Endothelial cell of umbilical vein (primary cell): Measurements from ENCODE around the gene ZNF362. TPM values are rescaled to one million over a fixed set of nuclear protein-coding genes. Genes with fewer than 3 reads are reported as not detected.

ENCODE experiments used
- BruUV-seq: library from RNA; stranded (reverse); fragments of 400-500 nt; replicated peaks from 2 replicates; lab custom pipeline; 2021; lab: Mats Ljungman, UMichigan
- CTCF ChIA-PET: fragments of 300-600, 350-600 bp; sonication (Branson Sonifier 250); formaldehyde crosslinking; loops from one replicate; lab custom pipeline; 2021; ENCODE audit warnings: antibody characterized with exemption, inconsistent platforms; lab: Charles Lee
- POLR2A ChIA-PET: fragments of 300-600, 350-600 bp; sonication (Branson Sonifier 250); formaldehyde crosslinking; loops from one replicate; lab custom pipeline; 2021; ENCODE audit warnings: antibody characterized with exemption, inconsistent platforms; lab: Charles Lee
- DNase-seq: peaks from one replicate; pipeline ENCODE4 v3.0.0-alpha.2; 2011; ENCODE audit warnings: low read depth, low spot score
- FAIRE-seq: peaks from 2 replicates; lab custom pipeline; 2011; peaks lifted over from hg19 to GRCh38; lab: Jason Lieb, UNC
- H2AFZ ChIP-seq: 2 replicates; pipeline ENCODE4 v1.6.0; 2012; ENCODE audit warnings: low read depth, low read length, control low read depth, inconsistent platforms
- H3K27ac ChIP-seq: 2 replicates; pipeline ENCODE4 v1.5.1; 2011; ENCODE audit warnings: low read depth, mild to moderate bottlenecking, control low read depth, low read length, moderate library complexity; ENCODE audit not compliant: insufficient read depth
- H3K27me3 ChIP-seq, 2 experiments: 2 replicates each; pipeline versions ENCODE4 v1.6.0 to v1.6.1; 2011; ENCODE audit warnings: low read length in 2 of 2, mixed read lengths in 1 of 2; ENCODE audit not compliant: control insufficient read depth in 2 of 2, insufficient read depth in 2 of 2
- H3K36me3 ChIP-seq, 2 experiments: 2 replicates in 1 of 2; 3 replicates in 1 of 2; pipeline ENCODE4 v1.5.1; 2011; ENCODE audit warnings: low read length in 2 of 2, mild to moderate bottlenecking in 1 of 2, moderate library complexity in 1 of 2; ENCODE audit not compliant: control insufficient read depth in 2 of 2, insufficient read depth in 2 of 2; ENCODE audit errors: extremely low read depth in 1 of 2
- H3K4me1 ChIP-seq: 3 replicates; pipeline ENCODE4 v1.5.1; 2011; ENCODE audit warnings: mild to moderate bottlenecking, low read length; ENCODE audit not compliant: control insufficient read depth, insufficient read depth; ENCODE audit errors: extremely low read depth
- H3K4me2 ChIP-seq: 2 replicates; pipeline ENCODE4 v1.6.1; 2011; ENCODE audit warnings: low read length, control low read depth, mixed read lengths; ENCODE audit not compliant: insufficient read depth
- H3K4me3 ChIP-seq, 3 experiments: fragments of 200-600 bp in 1 of 3; sonication (generic), shearing (Covaris generic) in 1 of 3; replicated peaks in 1 of 3; 2 replicates each; pipeline ENCODE4 v1.5.1; 2011 to 2016; ENCODE audit warnings: control low read depth in 3 of 3, low read length in 3 of 3, mild to moderate bottlenecking in 2 of 3, inconsistent platforms in 1 of 3, low read depth in 1 of 3, moderate library complexity in 1 of 3; ENCODE audit not compliant: insufficient read depth in 1 of 3
- H3K79me2 ChIP-seq: 2 replicates; pipeline ENCODE4 v1.6.0; 2012; ENCODE audit warnings: low read length, inconsistent platforms; ENCODE audit not compliant: control insufficient read depth, insufficient read depth
- H3K9ac ChIP-seq: replicated peaks from 2 replicates; pipeline ENCODE3; 2011; ENCODE audit warnings: low read length, control low read depth; ENCODE audit not compliant: insufficient read depth; ENCODE audit errors: extremely low read depth
- H3K9me1 ChIP-seq: replicated peaks from 3 replicates; pipeline ENCODE4 v1.6.0; 2011; ENCODE audit warnings: mild to moderate bottlenecking, low read length; ENCODE audit not compliant: control insufficient read depth, insufficient read depth; ENCODE audit errors: extremely low read depth
- H3K9me3 ChIP-seq: replicated peaks from 2 replicates; pipeline ENCODE4 v1.5.1; 2012; ENCODE audit warnings: low read length, inconsistent platforms; ENCODE audit not compliant: control insufficient read depth, insufficient read depth
- H4K20me1 ChIP-seq: replicated peaks from 2 replicates; pipeline ENCODE3; 2011; ENCODE audit warnings: mild to moderate bottlenecking, low read length; ENCODE audit not compliant: control insufficient read depth, insufficient read depth; ENCODE audit errors: extremely low read depth
- EZH2 ChIP-seq: IDR thresholded peaks from 2 replicates; pipeline ENCODE4 v1.6.1; 2012; ENCODE audit warnings: borderline replicate concordance, low read depth, mild to moderate bottlenecking, moderate library complexity, low read length, inconsistent platforms; ENCODE audit not compliant: severe bottlenecking
- FOS ChIP-seq: IDR thresholded peaks from 2 replicates; pipeline ENCODE4 v1.6.1; 2011; ENCODE audit warnings: mild to moderate bottlenecking, low read length, moderate library complexity, borderline replicate concordance; ENCODE audit not compliant: insufficient read depth
- GATA2 ChIP-seq: IDR thresholded peaks from 2 replicates; pipeline ENCODE4 v1.7.0; 2011; ENCODE audit warnings: low read depth, mild to moderate bottlenecking, moderate library complexity, mixed read lengths, low read length; ENCODE audit not compliant: insufficient read length, insufficient read depth
- JUN ChIP-seq: IDR thresholded peaks from 2 replicates; pipeline ENCODE4 v1.6.1; 2011; ENCODE audit warnings: borderline replicate concordance, low read depth; ENCODE audit not compliant: insufficient read length, insufficient read depth
- MYC ChIP-seq: IDR thresholded peaks from one replicate; pipeline ENCODE4 v1.6.1; 2011; ENCODE audit warnings: mild to moderate bottlenecking, low read depth, low read length
- POLR2A ChIP-seq: IDR thresholded peaks from 2 replicates; pipeline ENCODE4 v1.6.1; 2012; ENCODE audit warnings: low read depth, mild to moderate bottlenecking, control low read depth, low read length
- POLR2AphosphoS5 ChIP-seq: IDR thresholded peaks from 2 replicates; pipeline ENCODE4 v1.6.1; 2012; ENCODE audit warnings: low read depth, mild to moderate bottlenecking, control low read depth, low read length, moderate library complexity; ENCODE audit not compliant: insufficient read depth
- dilution Hi-C: fragments of 300-500 bp; cut with MboI; formaldehyde crosslinking; loops from one replicate; pipeline ENCODE4 v1.15.0; 2019; ENCODE audit warnings: low sequenced_read_pairs; ENCODE audit not compliant: extremely low pct_ligation_motif_present
- intact Hi-C: fragments of 100-400 bp; cut with micrococcal nuclease; formaldehyde crosslinking; loops from one replicate; pipeline ENCODE4 v1.10.0; 2022
- polyA plus RNA-seq, 4 experiments: library from polyadenylated mRNA; depleted of rRNA in 3 of 4; stranded (reverse) in 3 of 4; unstranded in 1 of 4; fragments of >200 nt; gene quantifications; 2 replicates each; pipeline versions ENCODE4 v1.2.1 to v1.2.3, GENCODE V29; 2011 to 2012; ENCODE audit warnings: missing spikeins in 1 of 4
- total RNA-seq: library from RNA; stranded (reverse); gene quantifications from 2 replicates; pipeline ENCODE4 v1.2.3, GENCODE V29; 2021
- TF ChIP-seq, protein P1 (sequence below), 2 donors: IDR thresholded peaks; 1 replicate in 1 of 2; 2 replicates in 1 of 2; pipeline ENCODE4 v1.5.1; 2011; ENCODE audit warnings: low read length in 2 of 2, mild to moderate bottlenecking in 2 of 2, moderate library complexity in 2 of 2, control low read depth in 1 of 2, inconsistent platforms in 1 of 2, low read depth in 1 of 2; ENCODE audit not compliant: insufficient read depth in 1 of 2; ENCODE audit errors: extremely low read depth in 1 of 2
- TF ChIP-seq, protein P2 (sequence below): IDR thresholded peaks from 2 replicates; pipeline ENCODE4 v1.6.1; 2011; ENCODE audit not compliant: insufficient read depth, insufficient read length

Gene ZNF362
- total and polyA plus RNA-seq, 2 donors (not counting 3 experiments of a cell fraction or from before 2014, with no cell fraction given) = 28.4 to 35.3 TPM

DNA sequence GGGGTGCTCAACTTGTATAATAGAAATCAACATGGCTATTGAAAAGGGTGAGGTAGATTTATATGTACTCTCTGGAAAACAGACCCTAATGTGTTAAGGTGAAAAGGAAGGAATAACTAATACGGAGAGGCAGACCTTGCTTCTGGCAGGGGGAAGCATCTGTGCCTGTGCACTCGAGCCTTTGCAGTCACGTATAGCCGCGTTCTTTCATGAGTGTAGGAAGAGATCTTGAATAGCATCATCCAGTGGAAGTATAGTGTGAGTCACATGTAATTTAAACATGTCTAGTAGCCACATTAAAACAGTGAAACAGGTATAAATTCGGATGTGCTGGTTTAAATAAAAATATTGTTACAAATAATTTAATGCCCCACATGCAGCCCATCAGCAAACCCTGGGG is 61.7 kb downstream of the ZNF362 start:
- no peaks in the 10 kb centered on the region for H3K9me3 ChIP-seq
- no peaks in the 10 kb centered on the region for H4K20me1 ChIP-seq
- FAIRE-seq = no peak
- no peak overlapping the region for H3K4me3 ChIP-seq
- H3K36me3 ChIP-seq = peaks cover 2 to 4% of the 10 kb centered on the region in 2 experiments
- no peak overlapping the region for H3K27ac ChIP-seq
- CTCF ChIA-PET = no interaction called here
- no peaks in the 10 kb centered on the region for H3K27me3 ChIP-seq
- no peaks in the 10 kb centered on the region for H3K9me1 ChIP-seq
- H3K4me1 ChIP-seq = no peaks in the 10 kb centered on the region
- dilution Hi-C loops = no loop called here
- H3K9ac ChIP-seq = no peak overlapping the region
- POLR2A ChIA-PET = no interaction called here
- intact Hi-C loops = no loop called here
- BruUV-seq = no TSS peak
- no peak overlapping the region for H3K4me2 ChIP-seq
- TF ChIP-seq MYC = no peak
- TF ChIP-seq GATA2 = no peak
- TF ChIP-seq, protein P1, sequence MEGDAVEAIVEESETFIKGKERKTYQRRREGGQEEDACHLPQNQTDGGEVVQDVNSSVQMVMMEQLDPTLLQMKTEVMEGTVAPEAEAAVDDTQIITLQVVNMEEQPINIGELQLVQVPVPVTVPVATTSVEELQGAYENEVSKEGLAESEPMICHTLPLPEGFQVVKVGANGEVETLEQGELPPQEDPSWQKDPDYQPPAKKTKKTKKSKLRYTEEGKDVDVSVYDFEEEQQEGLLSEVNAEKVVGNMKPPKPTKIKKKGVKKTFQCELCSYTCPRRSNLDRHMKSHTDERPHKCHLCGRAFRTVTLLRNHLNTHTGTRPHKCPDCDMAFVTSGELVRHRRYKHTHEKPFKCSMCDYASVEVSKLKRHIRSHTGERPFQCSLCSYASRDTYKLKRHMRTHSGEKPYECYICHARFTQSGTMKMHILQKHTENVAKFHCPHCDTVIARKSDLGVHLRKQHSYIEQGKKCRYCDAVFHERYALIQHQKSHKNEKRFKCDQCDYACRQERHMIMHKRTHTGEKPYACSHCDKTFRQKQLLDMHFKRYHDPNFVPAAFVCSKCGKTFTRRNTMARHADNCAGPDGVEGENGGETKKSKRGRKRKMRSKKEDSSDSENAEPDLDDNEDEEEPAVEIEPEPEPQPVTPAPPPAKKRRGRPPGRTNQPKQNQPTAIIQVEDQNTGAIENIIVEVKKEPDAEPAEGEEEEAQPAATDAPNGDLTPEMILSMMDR (IDR thresholded peaks at IDR 0.05; ENCODE audit: extremely low read depth in 1 of 2, insufficient read depth in 1 of 2, low read depth in 1 of 2, low read length in 2 of 2) = no peak
- no peak for TF ChIP-seq EZH2
- no peak for TF ChIP-seq POLR2AphosphoS5
- no peak for TF ChIP-seq JUN
- TF ChIP-seq FOS = no peak
- TF ChIP-seq POLR2A = no peak
- TF ChIP-seq, protein P2, sequence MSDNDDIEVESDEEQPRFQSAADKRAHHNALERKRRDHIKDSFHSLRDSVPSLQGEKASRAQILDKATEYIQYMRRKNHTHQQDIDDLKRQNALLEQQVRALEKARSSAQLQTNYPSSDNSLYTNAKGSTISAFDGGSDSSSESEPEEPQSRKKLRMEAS = no peak
- no peaks in the 10 kb centered on the region for H3K79me2 ChIP-seq
- DNase-seq = no peak
- no peak overlapping the region for H2AFZ ChIP-seq
